Effector memory CD8-positive, alpha-beta T cell (primary cell): ENCODE measurements around the gene SLC16A2.

Source experiments
- ATAC-seq: fragments of 150-1000 bp; cut with Tn5 transposase; replicated peaks from 2 replicates; pipeline ENCODE4 v1.10.0; 2021; ENCODE audit warnings: mild to moderate bottlenecking, moderate library complexity
- DNase-seq, 3 experiments: peaks; one replicate each; pipeline ENCODE4 v3.0.0; 2021
- H3K27ac Mint-ChIP-seq, 2 donors: one replicate each; pipeline ENCODE4 v1.8.0; 2022; ENCODE audit warnings: mild to moderate bottlenecking in 2 of 2, mixed read lengths in 2 of 2, moderate library complexity in 2 of 2
- H3K27me3 Mint-ChIP-seq, 2 donors: one replicate each; pipeline ENCODE4 v1.8.0; 2022; ENCODE audit warnings: mixed read lengths in 2 of 2
- H3K36me3 Mint-ChIP-seq: one replicate; pipeline ENCODE4 v1.8.0; 2022; ENCODE audit warnings: mild to moderate bottlenecking, moderate library complexity, mixed read lengths; ENCODE audit not compliant: insufficient read depth
- H3K4me1 Mint-ChIP-seq, 2 donors: one replicate each; pipeline ENCODE4 v1.8.0; 2022; ENCODE audit warnings: low read depth in 2 of 2, mixed read lengths in 2 of 2
- H3K4me3 Mint-ChIP-seq, 2 donors: one replicate each; pipeline ENCODE4 v1.8.0; 2022; ENCODE audit warnings: mild to moderate bottlenecking in 2 of 2, mixed read lengths in 2 of 2, moderate library complexity in 2 of 2
- H3K9me3 Mint-ChIP-seq, 2 donors: one replicate each; pipeline ENCODE4 v1.8.0; 2022; ENCODE audit warnings: mixed read lengths in 2 of 2
- total RNA-seq, 9 experiments: gene quantifications; one replicate each; lab custom pipeline; 2026; lab: John Stamatoyannopoulos, UW

SLC16A2 gene
- 0 to 0.67 (median 0.12) reads per million in 9 experiments for total RNA-seq

- Mint-ChIP-seq H3K27ac (peak within 1 kb of the TSS in 1 of 2 donors; percentile 82), H3K4me1 (peaks cover 10 to 11% of the 10 kb centered on the region in 2 donors), H3K36me3 (peaks cover 5% of the 10 kb centered on the region), H3K4me3 (peak within 1 kb of the TSS; percentile 81 to 86), H3K27me3 (peaks cover 24 to 48% of the 10 kb centered on the region in 2 donors), H3K9me3 (no peaks in the 10 kb centered on the region)
- DNase-seq (peak; percentile 2 to 8 (median 8)), ATAC-seq (peak; percentile 58)
These were observed at the start of gene SLC16A2 for GRCh38 chrX:74421036-74421739. Gene SLC16A2, plus strand, starts transcription at chrX:74421493. Its CDS starts 145 bp downstream, at chrX:74421638.

GRCh38 chrX:74372272-74372671, 49.0 kb upstream of the SLC16A2 start:
- no peak for ATAC-seq

DNA sequence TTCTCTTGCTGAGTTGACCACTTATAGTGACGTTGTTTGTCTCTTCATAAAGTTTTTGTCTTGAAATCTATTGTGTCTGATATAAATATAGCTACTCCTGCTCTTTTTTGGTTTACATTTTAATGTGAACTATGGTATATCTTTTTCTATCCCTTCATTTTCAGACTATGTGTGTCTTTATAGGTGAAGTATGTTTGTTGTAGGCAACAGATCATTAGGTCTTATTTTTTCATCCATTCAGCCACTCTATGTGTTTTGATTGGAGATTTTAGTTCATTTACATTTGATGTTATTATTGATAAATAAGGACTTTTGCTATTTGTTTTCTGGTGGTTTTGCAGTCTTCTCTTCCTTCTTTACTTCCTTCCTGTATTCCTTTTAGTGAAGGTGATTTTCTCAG, 44.0 kb upstream of the SLC16A2 start:
- Mint-ChIP-seq H3K27me3 (no peaks in the 10 kb centered on the region), H3K4me1 (no peaks in the 10 kb centered on the region), H3K4me3 (no peak overlapping the region), H3K27ac (no peak overlapping the region), H3K9me3 (no peaks in the 10 kb centered on the region), H3K36me3 (no peaks in the 10 kb centered on the region)
- ATAC-seq: no peak
- DNase-seq: no peak

More at GRCh38 chrX:74372272-74372671, 49.0 kb upstream of the SLC16A2 start:
- DNase-seq: no peak
- Mint-ChIP-seq H3K36me3 (no peaks in the 10 kb centered on the region), H3K4me1 (no peaks in the 10 kb centered on the region), H3K9me3 (no peaks in the 10 kb centered on the region), H3K27ac (no peak overlapping the region), H3K4me3 (no peak overlapping the region), H3K27me3 (no peaks in the 10 kb centered on the region)

DNA sequence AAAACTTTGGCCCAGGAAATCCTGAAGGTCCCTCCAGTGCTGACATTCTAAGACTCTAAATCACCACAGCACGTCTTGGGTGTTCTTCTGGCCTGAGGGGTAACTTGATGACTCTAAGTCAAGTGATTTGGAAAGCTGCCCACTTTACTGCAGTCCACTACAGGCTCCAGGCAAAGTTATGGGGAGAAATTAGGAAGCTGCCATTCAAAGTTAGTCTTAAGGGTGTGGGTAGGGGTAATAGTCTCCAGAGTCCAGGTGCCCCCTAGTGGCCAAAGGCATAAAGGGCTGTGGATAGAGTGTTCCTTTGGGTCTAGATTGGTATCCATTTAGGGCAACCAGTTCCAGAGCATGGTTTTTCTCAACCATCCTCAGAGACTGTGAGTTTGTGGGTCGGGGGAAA, 38.7 kb upstream of the SLC16A2 start:
- H3K9me3 Mint-ChIP-seq: no peaks in the 10 kb centered on the region
- H3K27ac Mint-ChIP-seq: no peak overlapping the region
- H3K4me3 Mint-ChIP-seq: no peak overlapping the region
- no peaks in the 10 kb centered on the region for H3K36me3 Mint-ChIP-seq
- ATAC-seq (peak; percentile 71), DNase-seq (peak; percentile 35 to 38 (median 38))
- peaks cover 0 to 7% of the 10 kb centered on the region in 2 donors for H3K27me3 Mint-ChIP-seq
- no peaks in the 10 kb centered on the region for H3K4me1 Mint-ChIP-seq

- no peak overlapping the region for H3K27ac Mint-ChIP-seq
- no peak overlapping the region for H3K4me3 Mint-ChIP-seq
- no peaks in the 10 kb centered on the region for H3K9me3 Mint-ChIP-seq
- peaks cover 0 to 8% of the 10 kb centered on the region in 2 donors for H3K27me3 Mint-ChIP-seq
- no peaks in the 10 kb centered on the region for H3K4me1 Mint-ChIP-seq
- ATAC-seq (peak; percentile 36), DNase-seq (no peak)
- no peaks in the 10 kb centered on the region for H3K36me3 Mint-ChIP-seq
These were observed 37.7 kb upstream of the SLC16A2 start for GRCh38 chrX:74383611-74384010.

DNA sequence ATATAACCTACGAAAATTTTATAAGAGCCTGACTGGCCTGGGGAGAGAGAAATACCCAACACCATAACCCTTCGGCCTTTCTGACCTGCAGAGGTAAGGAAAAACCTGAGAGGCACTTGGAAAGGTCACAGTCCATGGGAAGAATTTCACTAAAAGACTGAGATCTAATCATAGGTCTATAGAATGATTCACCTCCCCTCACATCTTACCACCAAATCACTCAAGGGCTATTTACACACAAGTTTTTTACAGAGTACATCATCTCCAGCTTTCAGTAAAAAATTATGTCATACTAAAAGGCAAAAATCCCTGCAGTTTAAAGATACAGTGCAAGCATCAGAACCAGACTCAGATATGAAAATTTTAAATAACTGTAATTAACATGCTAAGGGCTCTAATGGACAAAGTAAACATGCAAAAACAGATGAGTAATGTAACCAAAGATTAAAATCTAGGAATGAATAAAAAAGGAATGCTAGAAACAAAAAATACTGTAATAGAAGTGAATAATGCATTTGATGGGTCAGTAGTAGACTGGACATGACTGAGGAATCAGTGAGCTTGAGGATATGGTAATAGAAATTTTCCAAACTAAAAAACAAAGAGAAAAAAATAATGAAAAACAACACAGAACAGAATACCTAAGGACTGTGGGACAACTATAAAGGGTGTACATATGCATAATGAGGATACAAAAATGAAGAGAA, 32.1 kb upstream of the SLC16A2 start:
- Mint-ChIP-seq H3K27me3 (peaks cover 10 to 20% of the 10 kb centered on the region in 2 donors), H3K4me3 (no peak overlapping the region), H3K36me3 (no peaks in the 10 kb centered on the region), H3K9me3 (no peaks in the 10 kb centered on the region), H3K4me1 (no peaks in the 10 kb centered on the region), H3K27ac (no peak overlapping the region)
- DNase-seq (no peak), ATAC-seq (no peak)

DNA sequence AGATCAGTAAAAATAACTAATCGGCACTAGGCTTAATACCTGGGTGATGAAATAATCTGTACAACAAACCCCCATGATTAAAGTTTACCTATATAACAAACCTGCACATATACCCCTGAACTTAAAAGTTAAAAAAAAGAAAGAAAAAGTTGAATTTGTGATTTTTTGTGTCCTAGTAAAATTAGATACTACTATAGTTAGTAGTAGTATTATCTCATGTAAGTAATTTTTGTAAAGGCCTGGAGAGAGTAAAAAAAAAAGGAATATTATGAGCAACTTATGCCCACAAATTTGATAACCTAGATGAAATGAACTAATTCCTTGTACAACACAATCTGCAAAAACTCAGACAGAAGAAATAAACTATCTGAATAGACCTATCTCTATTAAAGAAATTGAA, 25.7 kb upstream of the SLC16A2 start:
- Mint-ChIP-seq H3K4me3 (no peak overlapping the region), H3K36me3 (no peaks in the 10 kb centered on the region), H3K9me3 (no peaks in the 10 kb centered on the region), H3K27ac (no peak overlapping the region), H3K4me1 (no peaks in the 10 kb centered on the region), H3K27me3 (peaks cover 0 to 17% of the 10 kb centered on the region in 2 donors)
- no peak for ATAC-seq
- DNase-seq: no peak

GRCh38 chrX:74405973-74406489, 15.3 kb upstream of the SLC16A2 start:
- Mint-ChIP-seq H3K9me3 (no peaks in the 10 kb centered on the region), H3K4me3 (no peak overlapping the region), H3K27me3 (no peaks in the 10 kb centered on the region), H3K36me3 (no peaks in the 10 kb centered on the region), H3K27ac (no peak overlapping the region), H3K4me1 (no peaks in the 10 kb centered on the region)
- DNase-seq (no peak), ATAC-seq (no peak)

DNA sequence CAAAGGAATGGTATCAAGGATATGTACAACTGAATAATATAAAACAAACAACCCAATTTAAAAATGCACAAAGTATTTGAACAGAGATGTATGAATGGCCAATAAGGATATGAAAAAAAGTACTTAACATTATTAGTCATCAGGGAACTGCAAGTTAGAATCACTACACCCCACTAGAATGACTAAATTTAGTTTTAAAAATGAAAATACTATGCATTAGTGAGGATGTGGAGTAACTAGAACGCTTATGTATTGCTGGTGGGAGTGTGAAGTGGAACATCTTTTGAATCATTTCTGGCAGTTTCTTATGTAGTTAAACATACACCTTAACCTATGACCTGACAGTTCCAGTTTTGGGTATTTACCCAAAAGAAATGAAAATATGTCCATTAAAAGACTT, 13.0 kb upstream of the SLC16A2 start:
- no peak overlapping the region for H3K27ac Mint-ChIP-seq
- H3K36me3 Mint-ChIP-seq: no peaks in the 10 kb centered on the region
- no peaks in the 10 kb centered on the region for H3K27me3 Mint-ChIP-seq
- no peak overlapping the region for H3K4me3 Mint-ChIP-seq
- ATAC-seq (no peak), DNase-seq (no peak)
- peaks cover 0 to 1% of the 10 kb centered on the region in 2 donors for H3K4me1 Mint-ChIP-seq
- H3K9me3 Mint-ChIP-seq: no peaks in the 10 kb centered on the region

- no peak overlapping the region for H3K27ac Mint-ChIP-seq
- no peaks in the 10 kb centered on the region for H3K9me3 Mint-ChIP-seq
- H3K4me3 Mint-ChIP-seq: peak overlapping the region; percentile 81 to 86
- DNase-seq (no peak), ATAC-seq (peak; percentile 7)
- peaks cover 5% of the 10 kb centered on the region for H3K36me3 Mint-ChIP-seq
- peaks cover 10 to 11% of the 10 kb centered on the region in 2 donors for H3K4me1 Mint-ChIP-seq
- H3K27me3 Mint-ChIP-seq: peaks cover 24 to 48% of the 10 kb centered on the region in 2 donors
These were observed 1.5 kb upstream of the SLC16A2 start for GRCh38 chrX:74419864-74420195.

GRCh38 chrX:74420196-74421035, 877 bp upstream of the SLC16A2 start:
- Mint-ChIP-seq H3K4me1 (peaks cover 10 to 11% of the 10 kb centered on the region in 2 donors), H3K4me3 (peak overlapping the region; percentile 81 to 86), H3K27me3 (peaks cover 24 to 48% of the 10 kb centered on the region in 2 donors), H3K36me3 (peaks cover 5% of the 10 kb centered on the region), H3K9me3 (no peaks in the 10 kb centered on the region), H3K27ac (peak overlapping the region in 1 of 2 donors; percentile 82)
- ATAC-seq (peak; percentile 21), DNase-seq (no peak)

- H3K27me3 Mint-ChIP-seq: peaks cover 20 to 42% of the 10 kb centered on the region in 2 donors
- H3K36me3 Mint-ChIP-seq: peaks cover 5% of the 10 kb centered on the region
- H3K27ac Mint-ChIP-seq: no peak overlapping the region
- no peaks in the 10 kb centered on the region for H3K9me3 Mint-ChIP-seq
- ATAC-seq (peak; percentile 21), DNase-seq (no peak)
- peak overlapping the region; percentile 81 to 86 for H3K4me3 Mint-ChIP-seq
- H3K4me1 Mint-ChIP-seq: peaks cover 10 to 11% of the 10 kb centered on the region in 2 donors
These were observed 553 bp downstream of the SLC16A2 start for GRCh38 chrX:74421740-74422352.
